Skin of body (tissue), 2 donors: ENCODE data around the gene MIEF1. TPM values are rescaled to one million over a fixed set of nuclear protein-coding genes. Genes with fewer than 3 reads are reported as not detected.

Experiments
- DNase-seq: peaks from one replicate; lab custom pipeline; 2025; lab: John Stamatoyannopoulos, UW
- total RNA-seq: library from RNA; depleted of rRNA; stranded (reverse); fragments of >200 nt; gene quantifications from one replicate; pipeline ENCODE4 v1.2.3, GENCODE V29; 2014

Gene MIEF1
- total RNA-seq, 1 donor from 2014 or later = 10.7 TPM

- no peak for DNase-seq
Observed at GRCh38 chr22:39556970-39557841, 55.1 kb downstream of the MIEF1 start.

DNA sequence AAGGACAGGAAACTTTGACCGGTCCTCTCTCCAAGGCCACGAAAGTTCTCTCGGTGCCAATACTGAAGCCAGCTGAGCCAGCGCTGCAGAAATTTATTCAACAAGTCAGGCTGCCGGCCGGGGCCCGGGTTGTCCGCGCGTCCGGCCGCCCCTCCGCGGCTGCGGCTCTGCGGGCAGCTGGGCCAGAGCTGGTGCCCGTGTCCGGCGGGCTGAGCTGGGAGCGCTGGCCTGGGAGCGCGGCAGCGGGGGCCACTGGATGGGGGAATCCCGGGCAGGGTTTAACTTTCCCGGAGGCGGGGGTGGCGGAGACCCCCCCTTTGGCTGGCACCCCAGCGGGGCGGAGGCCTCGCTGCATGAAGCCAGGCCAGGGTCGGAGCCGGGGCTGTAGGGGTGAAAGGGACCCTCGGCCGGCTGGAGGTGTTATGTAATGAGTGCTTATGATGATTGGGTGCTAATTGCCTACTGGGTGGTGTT, 56.2 kb downstream of the MIEF1 start:
- no peak for DNase-seq

GRCh38 chr22:39558950-39559349, 56.9 kb downstream of the MIEF1 start:
- DNase-seq = no peak

DNA sequence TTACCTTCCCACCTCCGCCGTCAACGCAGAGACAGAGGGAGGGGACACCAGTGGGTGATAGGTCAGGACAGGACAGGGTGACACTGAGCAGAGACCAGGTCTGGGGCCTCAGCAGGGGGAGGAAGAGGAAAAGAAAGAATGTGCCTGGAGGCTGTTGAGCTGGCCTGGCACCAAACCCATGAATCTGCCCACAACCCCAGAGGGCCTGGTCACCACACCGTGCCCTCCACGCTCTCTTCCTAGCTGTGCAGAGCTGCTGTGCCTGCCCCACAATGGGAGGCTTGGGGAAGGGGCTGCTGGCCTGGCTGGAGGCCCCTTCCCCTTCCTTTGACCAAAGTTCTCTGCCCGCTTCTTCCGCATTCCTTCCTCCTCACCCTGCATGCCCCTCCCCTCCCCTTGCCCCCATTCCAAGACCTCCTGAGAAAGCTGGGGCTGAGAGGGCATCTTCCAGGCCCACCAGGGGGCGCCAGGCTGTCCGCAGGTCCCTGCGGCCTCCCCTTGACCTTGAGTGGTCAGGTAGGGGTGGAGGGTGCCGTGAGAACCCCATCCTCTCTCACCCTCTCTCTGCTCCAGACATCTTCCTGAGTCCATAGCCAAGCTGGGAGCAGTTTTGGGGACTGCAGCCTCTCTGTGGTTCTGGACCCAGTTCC, 57.5 kb downstream of the MIEF1 start:
- no peak for DNase-seq

- DNase-seq = no peak
Observed at GRCh38 chr22:39560127-39560526, 58.0 kb downstream of the MIEF1 start.

DNA sequence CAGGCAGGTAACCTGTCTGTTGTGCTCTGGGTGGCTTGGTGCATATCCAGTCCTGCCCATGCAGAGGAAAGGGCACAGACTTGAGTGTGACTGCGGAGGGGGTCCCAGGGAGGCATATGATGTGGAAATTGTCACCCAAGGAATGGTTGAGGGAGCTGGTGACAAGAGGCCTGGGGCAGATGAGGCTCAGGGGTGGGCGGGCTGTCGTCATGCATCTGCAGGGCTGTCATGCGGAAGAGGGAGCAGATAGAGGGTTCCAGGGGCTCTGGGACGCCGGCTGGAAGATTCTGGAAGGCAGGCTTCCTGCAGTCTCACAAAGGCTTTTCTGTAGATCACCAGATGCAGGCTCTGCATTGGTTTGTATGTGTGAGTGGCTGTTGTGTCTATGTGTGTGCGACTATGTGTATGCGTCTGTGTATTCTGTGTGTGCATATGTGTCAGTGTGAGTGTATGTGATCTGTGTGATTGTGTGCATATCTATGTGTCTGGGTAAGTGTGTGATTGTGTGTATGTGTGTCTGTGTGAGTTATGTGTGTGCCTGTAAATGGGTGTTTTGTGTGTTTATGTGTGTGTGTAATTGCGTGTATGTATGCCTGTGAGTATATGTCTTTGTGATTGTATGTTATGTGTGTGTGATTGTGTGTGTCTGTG, 60.9 kb downstream of the MIEF1 start:
- DNase-seq = no peak

- DNase-seq = no peak
Observed at GRCh38 chr22:39563571-39564428, 61.7 kb downstream of the MIEF1 start.

DNA sequence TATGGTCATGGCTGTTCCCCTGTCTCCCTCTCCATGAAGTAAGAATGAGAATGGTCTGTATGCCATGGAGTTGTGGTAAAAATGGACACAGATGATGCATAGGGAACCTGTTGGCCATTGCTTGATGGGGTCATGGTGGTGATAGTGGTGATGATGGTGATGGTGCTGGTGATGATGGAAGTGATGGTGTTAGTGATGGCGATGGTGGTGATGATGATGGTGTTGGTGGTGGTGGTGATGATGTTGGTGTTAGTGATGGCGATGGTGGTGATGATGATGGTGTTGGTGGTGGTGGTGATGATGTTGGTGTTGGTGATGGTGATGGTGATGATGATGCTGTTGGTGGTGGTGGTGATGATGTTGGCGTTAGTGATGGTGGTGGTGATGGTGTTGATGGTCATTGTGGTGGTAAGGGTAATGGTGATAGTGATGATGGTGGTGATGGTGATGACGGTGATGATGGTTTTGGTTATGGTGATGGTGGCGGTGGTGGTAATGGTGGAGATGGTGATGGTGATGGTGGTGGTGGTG, 63.4 kb downstream of the MIEF1 start:
- DNase-seq = no peak

GRCh38 chr22:39567135-39567946, 65.3 kb downstream of the MIEF1 start:
- DNase-seq = no peak

Other genes with a start within 250 kb of the MIEF1 start
- gene RPL3, start 182.7 kb upstream of the MIEF1 start, total RNA-seq = 2,417 TPM
- 14.6 TPM for gene SYNGR1, start 152.3 kb upstream of the MIEF1 start, total RNA-seq
- gene TAB1, start 102.5 kb upstream of the MIEF1 start, total RNA-seq = 10.9 TPM
- gene MGAT3, start 45.3 kb upstream of the MIEF1 start, total RNA-seq = 4.2 TPM
- gene ATF4, start 18.3 kb downstream of the MIEF1 start, total RNA-seq = 125 TPM
- 31.1 TPM for gene RPS19BP1, start 30.5 kb downstream of the MIEF1 start, total RNA-seq
- 0.20 TPM for gene CACNA1I, start 68.5 kb downstream of the MIEF1 start, total RNA-seq